Mesodermal cell (in vitro differentiated cells): Measurements from ENCODE around the gene KLHL40.

ENCODE experiments used
- H3K27ac ChIP-seq: 2 replicates; pipeline ENCODE4 v1.7.0; 2013; ENCODE audit warnings: mild to moderate bottlenecking, low read depth, low read length, moderate library complexity; ENCODE audit not compliant: severe bottlenecking
- H3K36me3 ChIP-seq: 2 replicates; pipeline ENCODE4 v1.7.1; 2013; ENCODE audit warnings: mild to moderate bottlenecking, low read length, moderate library complexity; ENCODE audit not compliant: control insufficient read depth, insufficient read depth
- H3K4me1 ChIP-seq: one replicate; pipeline ENCODE4 v1.7.1; 2013; ENCODE audit warnings: mild to moderate bottlenecking, low read length; ENCODE audit not compliant: insufficient read depth, control insufficient read depth, poor library complexity, severe bottlenecking
- H3K4me3 ChIP-seq: 2 replicates; pipeline ENCODE4 v1.7.0; 2013; ENCODE audit warnings: low read length, control low read depth, mild to moderate bottlenecking; ENCODE audit not compliant: insufficient read depth, poor library complexity, severe bottlenecking; ENCODE audit errors: extremely low read depth
- H3K9me3 ChIP-seq: 2 replicates; pipeline ENCODE4 v1.7.1; 2013; ENCODE audit warnings: mild to moderate bottlenecking, low read length, moderate library complexity; ENCODE audit not compliant: control insufficient read depth
- WGBS, 2 experiments: methylation state at CpG; one replicate each; pipeline ENCODE4 v1.1.5; 2013; ENCODE audit warnings: missing lambda C conversion rate in 2 of 2; ENCODE audit not compliant: insufficient coverage in 2 of 2; 5-methylcytosine and 5-hydroxymethylcytosine counted together

KLHL40 gene

DNA sequence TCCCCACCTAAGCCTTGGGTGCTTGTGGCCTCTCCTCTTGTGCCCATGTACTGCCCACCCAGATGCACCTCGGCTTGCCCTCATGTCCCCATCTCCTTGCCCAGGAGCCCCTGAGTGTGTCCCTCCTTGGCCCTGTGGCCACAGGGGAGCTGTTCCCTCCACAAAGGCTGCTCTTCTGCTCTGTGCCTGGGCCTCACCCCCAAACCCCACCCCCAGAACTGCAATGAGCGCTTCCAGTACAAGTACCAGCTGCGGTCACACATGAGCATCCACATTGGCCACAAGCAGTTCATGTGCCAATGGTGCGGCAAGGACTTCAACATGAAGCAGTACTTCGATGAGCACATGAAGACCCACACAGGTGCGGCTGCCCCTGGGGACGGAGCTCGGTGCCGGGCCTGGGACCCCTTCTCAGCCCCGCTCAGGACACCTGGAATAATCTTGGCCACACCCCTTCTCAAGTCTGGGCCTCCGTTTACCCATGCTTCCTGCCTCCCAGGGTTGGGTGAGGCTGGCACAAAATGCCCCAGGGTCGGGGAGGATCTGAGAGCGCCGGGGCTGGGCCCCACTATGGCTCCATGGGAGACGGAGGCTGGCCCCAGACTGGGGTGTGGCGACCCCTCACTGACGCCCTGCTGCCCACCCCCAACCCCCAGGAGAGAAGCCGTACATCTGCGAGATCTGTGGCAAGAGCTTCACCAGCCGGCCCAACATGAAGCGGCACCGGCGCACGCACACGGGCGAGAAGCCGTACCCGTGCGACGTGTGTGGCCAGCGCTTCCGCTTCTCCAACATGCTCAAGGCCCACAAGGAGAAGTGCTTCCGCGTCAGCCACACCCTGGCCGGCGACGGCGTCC lies 21.5 kb upstream of the KLHL40 start:
- H3K27ac ChIP-seq = no peak overlapping the region
- peaks cover 9% of the 10 kb centered on the region for H3K36me3 ChIP-seq
- no peak overlapping the region for H3K4me3 ChIP-seq
- no peaks in the 10 kb centered on the region for H3K9me3 ChIP-seq
- 94 to 95% methylated on average over 30 to 38 of the region's 38 CpGs for WGBS, 2 experiments
- H3K4me1 ChIP-seq = peaks cover 6% of the 10 kb centered on the region

DNA sequence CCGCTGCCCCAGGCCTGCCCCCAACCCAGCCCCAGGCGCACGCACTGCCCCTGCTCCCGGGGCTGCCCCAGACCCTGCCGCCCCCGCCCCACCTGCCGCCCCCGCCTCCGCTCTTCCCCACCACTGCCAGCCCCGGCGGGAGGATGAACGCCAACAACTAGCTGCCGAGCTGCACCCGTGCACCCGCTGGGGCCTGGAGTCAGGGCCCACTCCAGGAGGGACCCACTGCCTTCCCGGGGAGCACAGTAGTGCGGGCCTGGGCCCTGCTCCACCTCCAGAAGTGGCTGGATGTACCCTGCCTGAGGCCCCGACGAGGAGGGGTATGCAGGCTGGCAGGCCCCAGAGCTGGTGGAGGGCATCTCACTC lies 20.9 kb upstream of the KLHL40 start:
- Histone ChIP-seq H3K4me1 (peaks cover 6% of the 10 kb centered on the region), H3K27ac (no peak overlapping the region), H3K4me3 (no peak overlapping the region), H3K36me3 (peaks cover 9% of the 10 kb centered on the region), H3K9me3 (no peaks in the 10 kb centered on the region)
- 89 to 100% methylated on average over 7 to 9 of the region's 19 CpGs for WGBS, 2 experiments

DNA sequence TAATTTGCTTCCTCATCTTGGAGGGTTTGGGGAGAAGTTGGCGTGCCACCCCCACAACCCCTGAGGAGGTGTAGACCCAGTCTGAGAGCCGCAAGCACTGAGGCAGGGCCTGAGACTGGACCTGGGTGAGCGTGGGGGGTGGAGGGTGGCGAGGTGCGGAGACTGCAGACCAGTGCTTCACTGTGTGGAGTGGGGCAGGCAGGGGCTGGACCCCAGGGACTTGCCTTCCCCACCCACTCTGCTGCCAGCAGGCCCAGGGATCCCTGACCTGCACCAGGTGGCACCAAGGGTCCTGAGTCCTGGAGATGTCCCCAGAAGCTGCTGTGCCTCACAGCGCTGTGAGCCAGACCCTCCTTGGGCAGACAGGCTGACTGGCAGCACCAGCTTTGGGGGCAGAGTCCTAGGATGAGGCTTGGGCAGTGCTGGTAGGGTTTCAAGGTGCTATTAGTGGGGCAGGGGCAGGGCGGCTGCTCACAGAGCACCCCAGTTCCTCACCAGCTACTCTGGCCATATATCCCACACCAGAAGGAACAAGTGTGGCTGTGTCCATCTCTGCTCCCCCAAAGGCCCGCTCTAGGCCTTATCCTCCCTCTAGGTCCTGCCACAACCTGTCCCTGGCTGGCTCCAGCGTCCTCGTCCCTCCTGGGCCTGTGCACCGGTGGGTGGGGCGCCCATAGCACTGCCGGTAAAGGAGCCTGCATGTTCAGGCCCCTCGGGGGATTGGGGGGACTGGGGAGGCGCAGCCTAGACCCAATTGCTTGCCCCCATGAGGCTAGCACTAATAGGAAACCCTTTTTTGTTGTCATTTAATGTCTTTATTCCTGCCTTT lies 20.1 kb upstream of the KLHL40 start:
- Histone ChIP-seq H3K36me3 (peaks cover 9% of the 10 kb centered on the region), H3K9me3 (no peaks in the 10 kb centered on the region), H3K27ac (no peak overlapping the region), H3K4me3 (no peak overlapping the region), H3K4me1 (no peaks in the 10 kb centered on the region)
- 89 to 90% methylated on average over 3 to 10 of the region's 15 CpGs for WGBS, 2 experiments

DNA sequence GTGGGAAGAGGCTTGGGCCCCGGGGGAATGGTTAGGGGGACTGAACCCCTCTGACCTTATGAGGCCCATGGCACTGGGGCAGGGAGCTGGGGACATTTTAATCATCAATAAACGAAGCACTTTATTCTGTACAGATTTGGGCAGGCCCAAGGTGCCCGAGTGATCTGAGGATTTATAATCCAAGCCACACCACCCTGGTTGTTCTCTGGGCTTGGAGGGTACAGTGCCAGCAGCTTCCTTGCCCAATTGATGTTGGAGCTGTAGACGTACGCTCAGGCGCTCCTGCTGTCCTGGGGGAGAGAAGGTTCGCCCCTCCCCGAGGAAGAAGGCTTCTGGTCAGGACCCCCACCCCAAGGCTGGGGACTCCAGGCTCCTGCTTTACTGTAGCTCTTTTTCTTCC lies 19.3 kb upstream of the KLHL40 start:
- H3K36me3 ChIP-seq = peaks cover 9% of the 10 kb centered on the region
- no peaks in the 10 kb centered on the region for H3K9me3 ChIP-seq
- 84 to 86% methylated on average over 6 to 7 of the region's 8 CpGs for WGBS, 2 experiments
- no peak overlapping the region for H3K27ac ChIP-seq
- H3K4me1 ChIP-seq = no peaks in the 10 kb centered on the region
- no peak overlapping the region for H3K4me3 ChIP-seq

DNA sequence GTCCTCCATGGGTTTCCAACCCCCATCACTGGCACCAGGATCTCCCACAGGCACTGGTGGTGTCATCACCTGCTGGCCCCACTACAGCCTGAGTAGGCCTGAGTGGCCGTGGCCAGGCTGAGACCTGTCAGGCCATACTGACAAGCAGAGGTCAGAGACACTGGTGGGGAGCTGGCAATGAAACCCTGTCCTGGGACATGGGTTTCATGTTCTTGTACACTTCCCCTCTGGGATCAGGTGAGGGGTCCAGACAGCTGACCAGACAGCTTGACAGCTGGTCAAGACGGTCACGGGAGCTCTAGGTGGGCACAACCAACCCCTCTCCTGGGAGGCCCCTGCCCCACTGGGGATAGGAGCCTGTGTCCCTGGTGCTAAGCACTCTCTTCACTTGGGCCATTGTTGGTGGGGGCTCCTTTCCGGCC lies 18.7 kb upstream of the KLHL40 start:
- 87 to 92% methylated on average over 3 of the region's 4 CpGs for WGBS, 2 experiments
- H3K9me3 ChIP-seq = no peaks in the 10 kb centered on the region

DNA sequence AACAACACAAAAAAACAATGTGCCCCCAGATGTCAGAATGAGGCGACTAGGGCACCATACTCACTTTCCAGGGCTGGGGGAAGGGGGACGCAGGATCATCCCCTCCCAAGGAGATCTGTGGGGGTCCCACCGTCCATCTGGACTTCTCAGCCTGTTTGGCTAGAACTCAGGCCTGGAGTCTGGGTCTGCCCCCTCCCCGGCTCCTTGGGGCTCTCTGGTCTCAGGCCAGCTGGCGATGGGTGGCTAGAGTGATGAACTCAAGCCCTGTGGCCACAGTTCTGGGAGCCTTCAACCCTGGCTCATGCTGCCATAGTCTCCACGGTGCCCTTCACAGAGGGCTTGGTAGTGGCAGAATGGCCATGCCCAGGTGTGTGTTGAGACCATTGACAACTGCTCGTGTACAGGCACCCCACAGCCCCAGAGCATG lies 18.2 kb upstream of the KLHL40 start:
- Histone ChIP-seq H3K27ac (no peak overlapping the region), H3K4me1 (no peaks in the 10 kb centered on the region), H3K36me3 (no peaks in the 10 kb centered on the region), H3K9me3 (no peaks in the 10 kb centered on the region), H3K4me3 (no peak overlapping the region)
- WGBS, 2 experiments = 95 to 98% methylated on average over 7 of the region's 7 CpGs

More for the DNA sequence above, 18.7 kb upstream of the KLHL40 start:
- Histone ChIP-seq H3K27ac (no peak overlapping the region), H3K4me1 (no peaks in the 10 kb centered on the region), H3K4me3 (no peak overlapping the region), H3K36me3 (peaks cover 5% of the 10 kb centered on the region)

DNA sequence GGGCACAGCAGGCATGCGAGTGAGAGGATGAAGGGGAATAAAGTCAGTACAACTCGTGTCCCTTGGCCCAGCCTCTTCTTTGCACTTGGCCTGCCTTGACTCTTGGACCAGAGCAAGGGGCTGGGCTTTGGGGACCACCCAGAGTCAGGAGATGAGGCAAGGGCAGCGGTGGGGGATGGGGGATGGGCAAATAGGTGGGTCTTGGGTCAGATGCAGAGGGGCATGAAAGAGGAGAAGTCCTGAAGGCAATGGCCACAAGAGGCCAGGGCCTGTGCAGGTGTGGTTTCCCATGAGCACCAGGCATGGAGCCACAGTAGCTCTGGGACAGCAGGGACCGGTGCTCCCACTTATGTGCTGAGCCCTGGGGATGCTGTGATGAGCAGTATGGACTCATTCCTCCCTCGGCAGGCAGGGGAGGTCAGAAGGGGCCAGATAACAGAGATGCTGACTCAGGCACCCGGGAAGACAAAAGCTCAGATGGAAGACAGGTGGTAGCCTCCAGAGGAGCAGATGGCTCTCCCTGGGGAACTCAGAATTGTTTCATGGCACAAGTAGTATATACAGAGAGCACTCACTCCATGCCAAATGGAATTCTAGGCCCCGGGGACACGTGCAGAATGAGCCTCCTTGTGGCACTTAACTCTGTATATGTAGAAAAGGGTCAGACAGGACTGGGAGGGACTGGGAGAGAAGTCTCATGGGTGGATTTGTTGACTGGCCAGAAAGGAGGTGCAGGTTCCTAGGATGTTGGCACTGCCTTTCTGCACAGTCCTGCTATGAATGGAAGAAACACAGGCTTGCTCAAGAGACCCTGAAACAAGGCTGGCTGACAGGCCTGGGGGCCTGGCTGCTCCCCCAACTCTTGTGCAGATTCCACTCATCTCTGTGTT lies 17.6 kb upstream of the KLHL40 start:
- WGBS, 2 experiments = 81 to 83% methylated on average over 6 of the region's 8 CpGs
- Histone ChIP-seq H3K9me3 (no peaks in the 10 kb centered on the region), H3K36me3 (no peaks in the 10 kb centered on the region), H3K4me1 (no peaks in the 10 kb centered on the region), H3K4me3 (no peak overlapping the region), H3K27ac (no peak overlapping the region)

DNA sequence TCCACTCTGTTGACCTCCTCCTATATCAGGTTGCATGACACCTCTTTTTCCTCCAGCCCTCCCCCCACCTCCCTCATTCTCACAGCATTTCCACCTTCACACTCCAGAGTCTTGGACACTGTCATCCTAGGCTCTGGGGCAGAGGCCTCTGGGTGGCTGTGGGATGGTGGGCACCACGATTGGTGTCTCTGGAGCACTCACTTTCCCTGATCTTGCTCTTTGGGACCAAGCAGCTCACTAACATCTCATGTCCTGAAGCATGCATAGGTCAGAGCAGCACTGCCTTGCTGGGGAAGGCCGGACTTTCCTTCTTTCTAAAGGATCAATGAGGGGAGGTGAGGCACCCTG lies 16.9 kb upstream of the KLHL40 start:
- H3K4me1 ChIP-seq = no peaks in the 10 kb centered on the region
- no peaks in the 10 kb centered on the region for H3K9me3 ChIP-seq
- no peak overlapping the region for H3K4me3 ChIP-seq
- H3K27ac ChIP-seq = no peak overlapping the region
- H3K36me3 ChIP-seq = no peaks in the 10 kb centered on the region
- 94% methylated on average over 2 of the region's 2 CpGs; no CpG with 5 or more reads in 1 of the 2 experiments for WGBS, 2 experiments

DNA sequence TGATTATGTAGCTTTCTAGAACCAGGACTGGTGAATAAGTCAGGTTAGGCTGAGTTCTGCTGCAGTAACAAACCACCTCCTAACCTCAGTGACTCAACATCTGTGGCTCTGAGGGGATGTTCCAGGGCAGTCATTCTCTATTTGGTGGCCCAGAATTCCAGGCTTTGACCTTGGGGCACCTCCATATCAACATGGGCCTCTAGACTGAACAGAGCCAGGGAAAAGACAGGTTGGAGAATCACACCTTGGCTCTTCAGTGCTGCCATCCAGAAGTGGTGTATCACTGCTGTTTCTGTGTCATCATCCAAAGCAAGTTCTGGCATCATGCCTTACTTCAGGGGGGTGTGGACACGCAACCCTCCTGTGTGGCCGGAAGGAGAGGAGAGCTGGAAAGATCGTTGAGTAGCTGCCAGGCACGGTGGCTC lies 16.5 kb upstream of the KLHL40 start:
- Histone ChIP-seq H3K4me3 (no peak overlapping the region), H3K4me1 (no peaks in the 10 kb centered on the region), H3K36me3 (no peaks in the 10 kb centered on the region), H3K9me3 (no peaks in the 10 kb centered on the region), H3K27ac (no peak overlapping the region)
- WGBS, 2 experiments = 90 to 100% methylated on average over 4 of the region's 4 CpGs

DNA sequence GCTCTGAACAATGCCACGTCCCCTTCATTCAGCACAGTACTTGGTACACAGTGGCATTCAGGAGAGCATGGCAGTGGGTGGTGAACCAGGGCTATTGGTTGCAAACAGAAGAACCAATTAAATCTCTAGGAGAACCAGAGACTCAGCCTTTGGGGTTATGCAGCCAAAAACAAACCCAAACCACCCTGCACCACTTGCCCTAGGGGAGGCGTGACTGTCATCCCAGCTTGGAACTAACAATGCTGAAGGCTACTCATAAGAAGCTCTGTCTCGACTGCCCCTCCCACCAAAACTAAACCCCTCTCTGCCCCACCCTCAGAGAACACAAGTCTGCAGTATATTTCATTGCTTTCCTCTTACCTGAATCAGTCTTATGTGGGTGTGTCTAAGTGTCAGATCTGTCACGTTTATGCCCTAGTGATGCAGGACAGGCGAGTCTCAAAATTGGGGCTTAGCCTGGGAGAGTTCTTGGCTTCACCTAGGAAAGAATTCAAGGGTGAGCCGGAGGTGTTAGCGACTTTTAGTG lies 15.2 kb upstream of the KLHL40 start:
- Histone ChIP-seq H3K9me3 (no peaks in the 10 kb centered on the region), H3K36me3 (no peaks in the 10 kb centered on the region), H3K4me1 (no peaks in the 10 kb centered on the region), H3K4me3 (no peak overlapping the region), H3K27ac (no peak overlapping the region)
- 81 to 87% methylated on average over 6 of the region's 7 CpGs for WGBS, 2 experiments
